ENCODE data around the gene EFNA2.

Gene EFNA2

DNA sequence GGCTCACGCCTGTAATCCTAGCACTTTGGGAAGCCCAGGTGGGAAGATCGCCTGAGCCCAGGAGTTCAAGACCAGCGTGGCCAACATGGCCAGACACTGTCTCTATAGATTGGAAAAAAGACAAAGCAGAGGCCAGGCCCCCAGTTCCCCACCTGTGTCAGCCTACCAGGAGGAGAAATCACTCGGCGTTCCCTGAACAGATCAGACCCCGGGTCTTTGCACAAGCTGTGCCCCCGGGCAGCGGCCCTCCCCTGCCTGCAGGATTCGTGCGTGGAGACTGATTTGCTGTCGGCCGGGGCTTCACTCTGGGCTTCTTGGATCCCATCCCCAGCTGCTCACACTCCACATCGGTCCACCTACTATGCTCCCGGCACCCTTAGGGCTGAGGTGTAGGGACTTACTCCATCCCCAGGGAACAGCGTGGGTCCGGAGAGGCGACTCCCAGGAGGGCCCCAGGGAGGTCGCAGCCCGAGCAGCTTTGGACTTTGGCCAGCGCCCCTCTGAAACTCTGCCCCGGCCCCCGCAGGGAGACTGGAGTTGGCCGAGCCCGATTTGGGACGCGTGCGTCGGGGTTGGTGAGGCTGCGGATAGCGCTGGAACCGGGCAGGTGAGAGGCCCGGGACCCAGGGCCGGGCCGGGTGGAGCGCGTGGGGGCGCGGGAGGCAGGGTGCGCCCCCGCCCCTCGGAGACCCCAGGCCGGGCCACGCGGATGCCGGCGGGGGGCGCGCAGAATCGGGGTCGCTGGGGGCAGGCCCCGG is 515 bp upstream of the EFNA2 start:
- no peak for DNase-seq

DNA sequence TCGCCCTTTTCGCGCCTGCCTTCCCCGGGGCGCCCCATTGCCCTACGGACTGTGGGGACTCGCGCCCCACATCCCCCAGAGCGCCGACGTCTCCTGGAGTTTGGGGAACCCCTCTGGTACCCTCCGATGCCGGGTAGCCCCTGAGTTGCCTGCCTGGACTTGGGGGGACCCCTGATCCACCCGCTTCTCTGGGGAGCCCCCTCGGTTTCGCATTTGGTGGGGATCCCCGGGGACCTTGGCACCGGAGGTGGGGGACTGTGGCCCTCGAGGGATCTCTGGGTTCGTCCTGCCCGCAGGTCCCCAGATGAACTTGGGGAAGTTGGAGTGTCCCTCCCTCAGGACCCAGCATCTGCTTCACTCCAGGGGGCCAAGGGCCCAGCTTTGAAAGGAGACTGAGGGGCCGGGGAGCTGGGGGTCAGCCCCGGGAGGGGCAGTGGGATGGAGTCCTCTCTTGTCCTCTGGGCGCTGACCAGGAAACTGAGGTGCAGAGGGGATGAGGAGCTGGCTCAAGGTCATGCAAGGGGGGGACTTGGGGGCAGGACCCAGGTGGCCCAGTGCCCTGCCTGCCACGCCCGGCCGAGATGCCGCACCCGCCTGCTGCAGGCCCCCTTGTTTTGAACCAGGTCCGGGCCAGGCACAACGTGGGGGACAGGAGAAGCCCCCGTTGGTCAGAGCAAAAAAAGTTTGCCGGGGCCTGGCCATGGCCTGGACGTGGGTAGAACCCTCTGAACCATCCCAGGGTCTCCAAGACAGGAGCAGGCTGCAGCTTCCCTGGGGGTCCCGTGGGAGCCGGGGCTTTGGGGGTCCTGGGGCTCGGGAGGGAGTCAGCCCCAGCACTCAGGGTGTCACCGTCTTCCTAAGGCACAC is 1.0 kb downstream of the EFNA2 start:
- DNase-seq = no peak

DNA sequence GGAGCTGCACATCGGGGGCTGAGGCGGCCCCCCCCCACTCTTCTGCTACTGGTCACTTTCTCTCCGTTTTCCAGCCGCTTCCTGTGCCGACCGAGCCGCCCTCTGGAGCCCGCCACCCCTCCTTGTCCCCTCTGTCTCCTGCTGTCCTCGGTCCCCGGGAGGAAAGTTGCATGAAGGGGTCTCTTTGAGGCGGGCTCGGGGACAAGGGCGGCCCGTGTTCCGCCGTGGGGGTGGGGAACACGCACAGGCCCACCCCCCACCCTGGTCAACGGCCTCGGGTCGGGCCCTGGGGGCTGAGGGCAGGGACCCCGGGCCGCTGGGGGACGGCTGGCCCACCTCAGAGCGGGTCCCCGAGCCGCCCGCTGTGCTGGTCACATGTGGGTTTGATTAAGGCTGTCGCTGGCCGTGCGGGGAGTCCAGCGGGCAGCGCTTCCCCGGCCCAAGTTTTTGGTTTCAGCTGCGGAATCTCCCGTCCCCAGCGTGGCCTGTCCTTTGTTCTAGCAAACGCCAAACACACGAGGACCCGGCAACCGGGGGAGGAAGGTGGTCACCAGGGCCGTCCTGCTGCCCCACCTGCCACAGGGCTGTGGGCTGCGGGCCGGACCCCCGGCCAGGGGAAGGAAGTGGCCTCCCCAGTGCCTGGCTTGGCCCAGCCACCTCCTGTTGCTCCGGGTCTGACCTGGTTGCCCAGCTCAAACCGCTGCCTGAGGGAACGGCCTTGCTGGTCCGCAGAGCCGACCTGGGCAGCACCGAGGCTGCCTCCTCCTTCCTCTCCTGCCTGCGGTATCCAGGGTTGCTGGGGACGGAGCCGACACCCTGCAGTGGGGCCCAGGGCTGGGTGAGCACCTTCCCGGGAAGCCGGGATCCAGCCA is 1.9 kb downstream of the EFNA2 start:
- no peak for DNase-seq

DNA sequence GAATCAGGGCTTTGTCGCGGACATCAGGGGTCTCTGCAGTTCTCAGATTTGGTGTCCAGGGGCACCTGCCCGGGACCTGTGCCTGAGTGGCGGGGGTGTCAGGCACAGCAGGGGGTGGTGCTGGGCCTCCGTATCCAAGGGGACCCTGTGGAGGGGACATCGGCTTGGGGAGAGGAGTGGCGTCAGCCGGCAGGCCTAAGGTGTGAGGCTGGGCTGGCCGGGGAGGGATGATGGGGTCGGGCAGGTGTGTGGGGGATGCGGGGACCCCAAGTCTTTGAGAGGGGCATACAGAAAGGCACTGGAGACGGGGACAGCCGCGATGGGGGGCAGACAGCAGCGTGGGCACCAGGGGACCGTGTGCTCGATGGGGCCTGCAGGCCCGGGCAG is 2.5 kb downstream of the EFNA2 start:
- no peak for DNase-seq

DNA sequence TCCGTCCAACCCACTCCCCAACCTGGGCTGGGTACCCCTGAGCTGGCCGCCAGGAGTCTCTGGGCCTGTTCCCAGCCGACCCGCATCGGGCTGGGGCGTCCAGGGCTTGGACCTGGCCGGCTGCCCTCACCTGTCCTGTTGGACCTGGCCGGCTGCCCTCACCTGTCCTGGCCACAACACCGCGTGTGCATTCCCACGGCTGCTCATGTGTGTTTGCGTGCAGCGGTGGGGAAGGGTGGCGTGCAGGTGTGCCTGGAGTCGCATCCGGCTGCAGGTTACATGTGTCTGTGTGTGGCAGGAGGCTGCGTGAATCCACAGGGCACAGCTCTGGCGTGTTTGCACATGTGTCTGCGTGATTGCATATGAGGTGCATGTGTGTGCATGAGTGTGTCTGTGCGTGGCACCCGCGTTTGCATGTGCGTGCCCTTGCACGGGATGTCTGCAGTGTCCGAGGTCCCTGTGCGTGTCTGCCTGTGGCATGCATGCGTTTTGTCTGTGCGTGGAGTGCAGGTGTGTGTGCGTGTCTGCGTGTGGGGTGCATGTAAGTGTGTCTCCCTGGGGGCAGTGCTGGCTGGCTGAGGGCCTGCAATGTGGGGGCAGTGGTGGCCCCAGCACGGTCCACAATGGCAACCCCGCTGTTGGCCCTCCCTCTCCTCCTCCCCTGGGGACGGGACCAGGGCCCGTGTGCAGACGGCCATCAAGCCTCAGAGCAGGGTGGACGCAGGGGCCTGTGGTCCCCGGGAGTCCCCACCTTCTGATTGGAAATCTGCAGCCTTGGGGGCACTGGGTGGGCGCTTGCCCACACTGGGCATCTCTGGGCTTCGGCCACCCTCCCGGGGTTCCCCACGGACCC is 3.4 kb downstream of the EFNA2 start:
- DNase-seq = no peak

DNA sequence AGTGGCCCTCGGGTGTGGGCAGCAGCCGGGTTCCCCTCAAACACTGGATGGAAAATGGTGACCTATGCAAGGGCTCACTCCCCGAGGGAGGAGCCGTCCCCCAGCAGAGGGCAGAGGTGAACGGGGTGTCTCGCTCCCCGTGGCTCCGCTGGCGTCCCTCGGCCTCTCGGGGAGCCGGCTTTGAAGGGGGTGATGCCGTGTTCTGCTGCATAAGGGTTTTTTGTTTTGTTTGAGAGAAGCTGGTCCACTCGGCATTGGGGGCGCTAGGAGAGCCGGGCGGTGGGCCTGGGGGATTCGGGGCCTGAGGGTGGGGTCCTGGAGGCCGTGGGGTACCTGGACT is 4.0 kb downstream of the EFNA2 start:
- no peak for DNase-seq

DNA sequence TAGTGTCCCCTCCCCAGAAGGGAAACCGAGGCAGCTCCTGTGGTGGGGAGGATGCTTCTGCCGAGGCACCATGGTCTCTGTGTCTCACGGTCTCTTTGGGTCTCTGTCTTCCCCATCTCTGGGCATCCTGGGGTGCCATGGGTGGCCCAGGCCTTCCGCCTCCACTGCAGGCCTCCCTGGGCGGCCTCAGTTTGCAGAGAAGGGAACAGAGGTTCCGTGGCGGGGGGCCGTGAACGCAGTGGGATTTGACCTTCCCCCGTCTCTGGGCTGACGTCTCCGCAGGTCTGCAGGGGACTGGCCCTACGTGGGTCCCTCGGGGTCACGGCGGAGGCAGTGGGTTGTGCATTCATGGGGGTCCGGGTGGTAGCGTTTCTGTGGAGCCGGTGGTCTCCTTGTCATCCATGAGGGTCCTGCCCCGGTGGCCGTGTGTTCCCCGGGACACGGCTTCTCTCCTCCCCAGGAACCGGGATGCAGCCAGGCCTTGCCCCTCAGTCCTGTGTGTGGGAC is 4.6 kb downstream of the EFNA2 start:
- no peak for DNase-seq

DNA sequence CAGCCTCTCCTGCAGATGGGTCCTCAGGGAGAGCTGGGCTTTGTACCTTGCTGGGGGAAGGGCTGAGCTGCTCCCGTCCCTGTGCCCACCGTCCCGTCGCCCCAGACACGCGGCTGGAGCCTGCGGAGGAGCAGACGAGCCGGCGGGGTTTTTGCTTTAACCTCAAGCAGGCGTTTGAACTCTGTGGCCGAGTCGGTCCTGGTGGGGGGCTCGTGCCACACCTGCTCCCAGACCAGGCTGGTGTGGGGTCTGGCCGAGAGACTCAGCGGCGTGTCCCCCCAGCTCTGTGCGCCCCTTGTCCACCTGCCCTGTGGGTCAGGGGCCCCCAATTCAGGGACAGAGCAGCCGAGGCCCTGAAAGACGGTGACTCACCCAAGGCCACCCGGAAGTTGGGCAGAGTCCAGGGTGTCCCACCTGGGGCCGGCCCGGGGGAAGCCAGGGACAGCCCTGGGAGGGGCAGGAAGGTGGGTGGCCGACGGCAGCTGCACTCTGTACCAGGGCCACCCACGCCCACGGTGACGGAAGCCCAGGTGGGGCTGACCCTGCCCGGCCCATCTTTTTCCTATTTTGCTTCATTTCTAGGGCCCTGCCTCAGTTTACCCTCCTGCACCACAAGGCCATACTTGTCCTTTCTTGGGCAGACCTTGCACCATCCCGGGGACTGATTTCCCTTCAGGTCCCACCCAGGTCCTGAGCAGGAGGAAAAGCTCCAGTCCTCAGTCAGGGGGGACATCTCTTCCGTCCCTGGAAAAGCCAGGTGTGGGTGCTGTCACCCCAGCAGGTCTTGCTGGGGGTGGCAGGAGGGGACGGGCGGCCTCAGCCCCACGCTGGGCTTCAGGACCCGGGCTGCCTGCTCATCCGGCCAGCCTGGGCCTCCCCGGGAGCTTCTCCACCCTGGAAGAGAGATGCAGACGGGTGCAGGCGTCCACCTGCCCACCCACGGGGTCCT is 5.3 kb downstream of the EFNA2 start:
- DNase-seq = no peak

DNA sequence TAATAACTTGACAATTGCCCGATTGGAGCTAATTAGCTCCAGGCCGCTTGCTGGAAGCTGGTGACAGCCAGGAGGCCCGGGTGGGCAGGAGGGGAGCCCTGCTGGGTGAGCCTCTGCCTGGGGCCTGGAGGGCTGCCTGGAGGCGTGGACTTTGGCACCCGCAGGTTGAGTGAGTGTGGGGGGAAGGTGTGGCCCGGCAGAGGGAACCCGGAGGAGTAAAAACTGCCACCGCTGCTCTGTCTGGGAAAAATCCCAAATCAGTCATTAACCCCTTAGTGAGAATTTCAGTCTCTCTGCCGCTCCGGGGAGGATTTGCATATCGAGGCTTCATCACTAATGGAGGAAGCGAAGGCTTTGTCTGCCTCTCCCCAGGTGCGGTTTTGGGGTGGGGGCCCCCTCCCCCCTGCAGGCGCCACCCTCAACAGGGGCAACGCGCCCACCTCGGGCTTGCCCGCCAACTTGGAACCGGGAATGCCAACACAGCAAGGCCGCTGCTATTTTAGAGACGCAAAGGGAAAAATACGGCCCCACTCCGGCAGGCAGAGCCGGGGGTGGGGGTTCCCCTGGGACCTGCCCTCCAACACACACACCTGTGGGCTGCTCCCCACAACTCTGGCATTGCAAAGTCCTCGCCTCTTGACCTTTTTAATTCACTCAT is 6.2 kb downstream of the EFNA2 start:
- no peak for DNase-seq

DNA sequence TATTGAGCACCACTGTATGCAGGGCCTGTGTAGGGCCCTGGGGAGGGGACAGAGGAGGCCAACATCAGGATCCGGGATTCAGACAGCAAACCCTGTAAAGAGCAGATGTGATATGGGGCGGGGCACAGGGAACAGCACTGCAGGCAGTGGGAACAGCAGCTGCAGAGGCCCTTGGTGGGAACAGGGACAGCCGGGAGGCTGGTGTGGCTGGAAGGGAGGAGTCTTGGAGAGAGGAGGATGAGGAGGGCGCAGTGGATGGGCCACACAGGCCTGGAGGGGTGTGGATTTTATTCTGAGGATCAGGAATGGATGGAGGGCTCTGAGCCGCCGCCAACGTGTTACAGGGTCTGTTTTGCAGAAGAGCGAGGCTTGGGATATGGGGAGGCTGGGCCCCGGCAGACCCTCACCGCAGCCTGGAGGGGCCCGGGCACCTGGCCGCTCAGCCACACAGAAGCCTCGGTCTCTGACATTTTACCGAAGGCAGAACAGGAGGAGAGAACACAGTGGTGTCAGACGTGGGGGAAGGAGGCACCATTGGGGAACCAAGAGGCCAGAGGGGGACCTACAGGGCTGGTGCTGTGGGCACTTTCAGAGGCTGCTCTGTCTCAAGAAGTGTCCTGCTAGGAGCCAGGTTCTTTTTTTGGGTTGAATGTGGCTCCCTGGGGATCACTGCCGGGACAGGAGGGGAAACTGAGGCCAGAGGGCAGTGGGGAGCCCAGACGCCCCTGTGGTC is 6.9 kb downstream of the EFNA2 start:
- no peak for DNase-seq

DNA sequence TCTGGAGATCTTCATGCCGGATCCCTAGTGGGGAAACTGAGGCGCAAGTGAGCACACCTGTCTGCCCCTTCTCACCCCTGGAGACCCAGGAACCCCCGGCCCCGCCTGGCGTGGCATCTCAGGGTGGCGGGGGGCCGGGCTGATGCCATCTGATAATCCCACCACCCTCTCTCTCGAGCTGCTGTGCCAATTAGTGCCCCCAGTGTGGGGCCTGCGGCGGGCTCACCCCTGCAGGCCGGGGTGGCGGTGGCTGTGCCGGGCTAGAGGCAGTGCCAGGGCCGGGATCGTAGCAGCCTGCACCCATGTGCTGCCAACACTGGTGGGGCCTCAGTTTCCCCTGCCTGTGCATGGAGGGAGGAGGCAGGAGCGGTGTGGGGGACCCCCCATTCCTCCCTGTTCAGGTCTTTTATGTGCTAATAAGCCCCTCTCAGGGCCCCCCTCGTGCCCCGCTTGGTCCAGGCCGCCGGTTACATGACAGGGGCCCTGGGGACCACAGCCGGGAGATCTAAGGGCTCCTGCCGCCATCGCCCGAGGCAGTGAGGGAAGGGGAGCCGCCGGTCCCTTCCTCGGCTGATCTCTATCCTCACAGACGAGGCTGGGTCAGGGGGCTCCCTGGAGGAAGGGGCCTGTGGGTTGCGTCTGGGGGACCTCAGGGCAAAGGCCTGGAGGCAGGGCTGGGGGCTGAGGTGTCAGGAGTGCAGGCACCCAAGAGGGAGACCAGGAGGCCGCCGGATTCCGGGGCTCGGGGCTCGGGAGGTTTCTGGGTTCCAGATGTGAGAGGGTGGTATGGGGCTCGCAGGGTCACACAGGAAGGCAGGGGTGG is 8.3 kb downstream of the EFNA2 start:
- no peak for DNase-seq

DNA sequence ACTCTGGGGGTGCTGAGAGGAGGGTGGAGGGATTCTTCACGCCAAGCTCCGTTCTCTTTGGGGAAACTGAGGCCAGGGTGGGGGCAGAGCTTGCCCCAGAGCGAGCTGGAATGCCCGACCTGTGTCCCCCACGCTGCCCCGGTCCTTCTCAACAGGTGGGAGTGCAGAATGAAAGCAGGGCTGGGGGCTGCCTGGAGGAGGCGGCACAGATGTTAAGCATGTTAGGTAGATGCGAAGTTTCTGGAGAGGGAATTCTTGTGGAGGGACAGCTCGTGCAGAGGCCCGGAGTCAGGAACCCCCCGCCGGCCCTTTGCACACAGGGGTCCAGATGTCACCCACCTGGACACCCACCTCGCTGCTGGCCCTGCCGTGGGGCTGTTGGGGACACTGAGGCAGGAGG is 9.0 kb downstream of the EFNA2 start:
- no peak for DNase-seq

DNA sequence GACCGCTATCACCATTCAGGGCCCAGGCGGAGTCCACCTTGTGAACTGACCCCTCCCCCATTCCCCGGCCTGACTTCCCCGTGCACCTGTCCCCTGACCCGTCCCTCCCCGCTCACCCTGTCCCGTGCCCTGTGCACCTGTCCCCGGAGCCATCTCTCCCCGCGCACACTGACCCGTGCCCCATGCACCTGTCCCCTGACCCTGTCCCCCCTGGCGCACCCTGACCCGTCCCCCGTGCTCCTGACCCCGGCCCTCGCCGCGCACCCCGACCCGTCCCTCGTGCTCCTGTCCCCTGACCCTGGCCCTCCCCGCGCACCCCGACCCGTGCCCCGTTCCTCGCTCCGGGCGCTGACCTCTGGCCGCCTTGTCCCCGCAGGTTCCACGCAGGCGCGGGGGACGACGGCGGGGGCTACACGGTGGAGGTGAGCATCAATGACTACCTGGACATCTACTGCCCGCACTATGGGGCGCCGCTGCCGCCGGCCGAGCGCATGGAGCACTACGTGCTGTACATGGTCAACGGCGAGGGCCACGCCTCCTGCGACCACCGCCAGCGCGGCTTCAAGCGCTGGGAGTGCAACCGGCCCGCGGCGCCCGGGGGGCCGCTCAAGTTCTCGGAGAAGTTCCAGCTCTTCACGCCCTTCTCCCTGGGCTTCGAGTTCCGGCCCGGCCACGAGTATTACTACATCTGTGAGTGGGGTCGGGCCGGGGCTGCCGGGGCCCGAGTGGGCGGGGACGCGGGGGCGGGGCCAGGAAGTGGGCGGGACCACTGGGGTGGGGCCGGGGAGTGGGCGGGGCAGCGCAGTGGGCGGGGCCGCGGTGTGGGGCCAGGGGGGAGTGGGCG is 9.7 kb downstream of the EFNA2 start:
- DNase-seq = peak; percentile 49

DNA sequence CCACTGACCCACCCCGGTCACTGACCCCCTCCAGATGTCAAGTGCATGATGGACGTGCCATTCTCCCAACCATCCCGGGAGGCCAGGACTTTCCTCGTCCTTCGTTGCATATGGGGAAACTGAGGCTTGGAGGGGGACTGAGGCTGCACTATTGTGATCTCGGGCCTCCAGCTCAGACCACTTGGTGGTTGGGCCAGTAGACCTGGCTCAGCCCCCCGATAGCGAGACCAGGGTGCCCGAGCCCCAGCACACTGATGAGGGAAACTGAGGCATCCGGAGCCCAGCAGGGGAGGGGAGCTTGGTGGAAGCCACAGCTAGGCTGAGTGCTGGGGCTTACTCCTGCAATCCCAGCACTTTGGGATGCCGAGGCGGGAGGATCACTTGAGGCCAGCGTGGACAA is 10.4 kb downstream of the EFNA2 start:
- DNase-seq = no peak

DNA sequence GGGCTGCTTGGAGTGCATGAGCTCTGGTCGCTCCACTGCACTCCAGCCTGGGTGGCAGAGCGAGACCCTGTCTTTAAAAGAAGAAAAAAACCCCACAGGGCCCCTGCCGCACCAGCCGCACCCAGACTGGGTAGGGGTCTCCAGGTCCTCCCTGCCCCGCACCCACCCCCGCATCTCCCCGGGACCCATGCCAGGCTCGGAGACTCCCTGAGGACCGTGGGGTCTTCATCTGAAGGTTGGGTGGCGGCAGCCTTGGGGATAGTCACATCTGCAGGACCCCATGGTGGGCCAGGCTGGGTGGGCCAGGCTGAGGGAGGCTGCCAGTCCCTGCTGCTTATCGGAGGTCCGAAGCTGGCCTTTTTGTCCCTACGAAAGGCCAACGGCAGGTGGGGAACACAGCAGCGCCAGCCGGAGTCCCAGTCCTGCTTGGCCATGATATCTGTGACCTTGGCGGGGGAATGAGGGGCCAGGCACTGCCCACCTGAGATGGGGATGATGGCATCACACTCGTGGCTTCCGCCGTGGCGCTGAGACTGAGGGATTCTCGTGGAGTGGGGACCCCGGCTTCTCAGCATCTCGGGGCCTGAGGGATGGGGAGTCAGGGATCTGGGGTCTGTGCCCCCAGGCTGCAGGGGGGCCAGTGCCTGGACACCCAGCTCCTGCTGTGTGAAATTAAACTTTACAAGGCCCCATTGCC is 11.1 kb downstream of the EFNA2 start:
- DNase-seq = no peak

DNA sequence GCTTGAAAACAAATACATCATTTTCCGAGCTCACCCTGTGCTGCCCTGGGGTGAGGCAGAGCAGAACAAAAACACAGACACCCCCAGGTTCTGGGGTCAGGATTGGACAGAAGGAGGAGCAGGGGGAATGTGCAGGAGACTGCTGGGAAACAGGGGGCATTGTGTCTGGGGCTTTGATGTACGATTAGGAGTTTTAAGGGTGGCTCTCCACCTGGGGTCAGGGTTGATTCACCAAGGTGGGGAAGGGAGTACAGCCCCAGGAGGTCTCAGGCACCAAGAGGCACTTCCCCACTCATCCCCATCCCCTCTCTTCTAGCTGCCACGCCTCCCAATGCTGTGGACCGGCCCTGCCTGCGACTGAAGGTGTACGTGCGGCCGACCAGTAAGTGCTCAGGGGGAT is 12.6 kb downstream of the EFNA2 start:
- DNase-seq = no peak

DNA sequence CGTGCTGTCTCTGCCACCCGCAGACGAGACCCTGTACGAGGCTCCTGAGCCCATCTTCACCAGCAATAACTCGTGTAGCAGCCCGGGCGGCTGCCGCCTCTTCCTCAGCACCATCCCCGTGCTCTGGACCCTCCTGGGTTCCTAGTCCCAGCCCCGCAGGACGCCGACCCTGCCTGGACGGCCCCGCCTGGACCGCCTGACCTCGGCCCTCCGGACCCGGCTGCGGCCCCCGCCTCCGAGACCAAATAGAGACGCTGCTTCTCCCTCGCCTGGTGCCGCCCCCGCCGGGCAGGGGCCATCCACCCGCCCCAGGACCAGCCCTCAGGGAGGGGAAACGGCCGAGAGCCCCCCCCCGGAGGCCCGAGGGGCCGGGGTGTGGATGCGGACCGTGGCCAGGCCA is 14.1 kb downstream of the EFNA2 start:
- DNase-seq = no peak
